ENCODE data around the gene EFCAB12.
"Not testable (repeated sequence)": the region's sequence is repeated elsewhere in the genome, so short reads cannot be mapped to it uniquely, and the experiment has no call there.

The EFCAB12 gene

GRCh38 chr3:129418041-129418973, 10.1 kb downstream of the EFCAB12 start:
- no peak for DNase-seq

GRCh38 chr3:129417326-129417725, 11.1 kb downstream of the EFCAB12 start:
- DNase-seq: no peak

- no peak for DNase-seq
Observed at GRCh38 chr3:129416415-129416814, 12.0 kb downstream of the EFCAB12 start.

- DNase-seq: no peak
Observed at GRCh38 chr3:129415830-129416229, 12.6 kb downstream of the EFCAB12 start.

- DNase-seq: no peak
Observed at GRCh38 chr3:129415378-129415777, 13.1 kb downstream of the EFCAB12 start.

GRCh38 chr3:129413687-129414506, 14.5 kb downstream of the EFCAB12 start:
- no peak for DNase-seq

- DNase-seq: not testable (repeated sequence)
Observed at GRCh38 chr3:129413238-129413637, 15.2 kb downstream of the EFCAB12 start.

- DNase-seq: no peak
Observed at GRCh38 chr3:129412542-129413198, 15.8 kb downstream of the EFCAB12 start.

GRCh38 chr3:129410971-129411370, 17.5 kb downstream of the EFCAB12 start:
- DNase-seq: no peak

- DNase-seq: no peak
Observed at GRCh38 chr3:129409541-129409940, 18.9 kb downstream of the EFCAB12 start.

- no peak for DNase-seq
Observed at GRCh38 chr3:129404610-129405009, 23.8 kb downstream of the EFCAB12 start.

- DNase-seq: no peak
Observed at GRCh38 chr3:129404130-129404529, 24.3 kb downstream of the EFCAB12 start.

GRCh38 chr3:129403450-129403849, 25.0 kb downstream of the EFCAB12 start:
- DNase-seq: no peak

GRCh38 chr3:129402616-129403015, 25.8 kb downstream of the EFCAB12 start:
- DNase-seq: no peak

GRCh38 chr3:129402210-129402609, 26.2 kb downstream of the EFCAB12 start:
- no peak for DNase-seq

- DNase-seq: no peak
Observed at GRCh38 chr3:129399895-129400357, 28.5 kb downstream of the EFCAB12 start.

- DNase-seq: peak; percentile 97
Observed at GRCh38 chr3:129399145-129399894, 29.1 kb downstream of the EFCAB12 start.

- no peak for DNase-seq
Observed at GRCh38 chr3:129398803-129399144, 29.7 kb downstream of the EFCAB12 start.

- DNase-seq: not testable (repeated sequence)
Observed at GRCh38 chr3:129393760-129394564, 34.5 kb downstream of the EFCAB12 start.

GRCh38 chr3:129393271-129393670, 35.2 kb downstream of the EFCAB12 start:
- no peak for DNase-seq

GRCh38 chr3:129392106-129392887, 36.1 kb downstream of the EFCAB12 start:
- DNase-seq: not testable (repeated sequence)

Measured in NCI-H2171 (cell line).